Activated CD8-positive, alpha-beta memory T cell treated with anti-CD3 and anti-CD28 coated beads for 4 hours (primary cell): ENCODE results near the gene PCID2.
"Not testable (repeated sequence)": the region's sequence is repeated elsewhere in the genome, so short reads cannot be mapped to it uniquely, and the experiment has no call there.

Experiments used
- DNase-seq, 2 donors: peaks; one replicate each; pipeline ENCODE4 v3.0.0-alpha.2; 2020; ENCODE audit warnings: low read depth in 2 of 2

Gene PCID2

GRCh38 chr13:113166266-113166665 is 42.2 kb downstream of the PCID2 start:
- no peak for DNase-seq

GRCh38 chr13:113164492-113164891 is 44.0 kb downstream of the PCID2 start:
- no peak for DNase-seq

- DNase-seq: no peak
Measured at GRCh38 chr13:113162783-113163685, 45.4 kb downstream of the PCID2 start.

DNA sequence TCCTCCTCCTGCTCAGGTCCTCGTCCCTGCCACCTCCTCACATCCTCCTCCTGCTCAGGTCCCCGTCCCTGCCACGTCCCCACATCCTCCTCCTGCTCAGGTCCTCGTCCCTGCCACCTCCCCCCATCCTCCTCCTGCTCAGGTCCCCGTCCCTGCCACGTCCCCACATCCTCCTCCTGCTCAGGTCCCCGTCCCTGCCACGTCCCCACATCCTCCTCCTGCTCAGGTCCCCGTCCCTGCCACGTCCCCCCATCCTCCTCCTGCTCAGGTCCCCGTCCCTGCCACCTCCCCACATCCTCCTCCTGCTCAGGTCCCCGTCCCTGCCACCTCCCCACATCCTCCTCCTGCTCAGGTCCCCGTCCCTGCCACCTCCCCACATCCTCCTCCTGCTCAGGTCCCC is 46.5 kb downstream of the PCID2 start:
- not testable (repeated sequence) for DNase-seq

- DNase-seq: no peak
Measured at GRCh38 chr13:113161433-113161832, 47.0 kb downstream of the PCID2 start.

- DNase-seq: no peak
Measured at GRCh38 chr13:113160983-113161382, 47.5 kb downstream of the PCID2 start.

GRCh38 chr13:113159701-113160100 is 48.8 kb downstream of the PCID2 start:
- no peak for DNase-seq

DNA sequence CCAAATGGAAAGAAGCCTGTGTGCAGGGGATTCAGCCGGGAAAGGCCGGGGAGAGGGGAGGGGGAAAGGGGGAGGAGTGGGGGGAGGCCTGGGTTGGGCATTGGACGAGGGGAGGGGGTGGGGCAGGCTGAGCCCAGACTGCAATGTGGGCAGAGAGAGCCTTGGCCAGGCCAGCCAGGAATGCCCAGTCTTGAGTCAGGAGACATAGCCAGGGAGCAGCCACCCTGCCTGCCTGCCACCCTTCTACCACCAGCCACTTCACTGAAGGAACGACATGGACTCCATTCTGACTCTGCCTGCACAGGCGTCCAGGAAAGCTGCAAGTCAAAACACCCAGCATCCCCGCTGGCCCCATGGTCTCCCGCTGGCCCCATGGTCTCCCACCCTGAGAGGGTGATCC is 49.5 kb downstream of the PCID2 start:
- no peak for DNase-seq

DNA sequence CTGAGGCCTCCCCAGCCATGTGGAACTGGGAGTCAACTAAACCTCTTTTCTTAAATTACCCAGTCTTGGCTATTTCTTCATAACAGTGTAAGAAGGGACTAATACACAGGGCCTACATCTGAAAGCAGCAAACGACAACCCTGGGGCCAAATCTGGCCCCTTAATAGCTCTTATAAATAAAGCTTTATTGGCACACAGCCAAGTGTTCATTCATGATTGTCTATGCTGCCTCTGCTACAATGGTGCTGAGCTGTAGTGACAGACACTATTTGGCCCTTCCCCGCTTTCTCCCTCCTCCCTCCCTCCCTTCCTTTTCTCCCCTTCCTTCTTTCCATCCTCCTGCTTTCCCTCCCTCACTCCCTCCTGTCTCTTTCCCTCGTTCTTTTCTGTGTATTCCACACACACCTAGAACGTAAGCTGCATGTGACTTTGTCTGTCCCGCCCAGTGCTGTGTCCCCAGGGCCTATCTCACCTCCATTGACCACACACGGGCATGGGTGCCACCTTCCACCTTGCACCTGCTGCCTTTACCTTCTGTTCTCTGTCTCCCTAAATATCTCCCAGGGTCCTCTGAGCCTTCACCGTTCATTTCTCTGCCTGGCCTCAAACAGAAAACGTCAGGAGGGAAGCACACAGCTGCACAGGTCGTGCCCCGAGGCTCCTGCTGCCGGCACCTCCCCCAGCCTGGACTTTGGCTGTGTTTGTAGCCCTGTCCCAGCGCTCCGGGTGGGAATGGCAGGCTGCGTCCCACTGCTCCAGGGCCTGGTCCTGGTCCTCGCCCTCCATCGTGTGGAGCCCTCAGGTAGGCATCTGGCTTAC is 50.3 kb downstream of the PCID2 start, which contains the start of gene PROZ:
Gene PROZ, plus strand, starts transcription at position 720 of the 819 bp plus-strand sequence. Its CDS starts 13 bp downstream, at position 733.
- no peak for DNase-seq

DNA sequence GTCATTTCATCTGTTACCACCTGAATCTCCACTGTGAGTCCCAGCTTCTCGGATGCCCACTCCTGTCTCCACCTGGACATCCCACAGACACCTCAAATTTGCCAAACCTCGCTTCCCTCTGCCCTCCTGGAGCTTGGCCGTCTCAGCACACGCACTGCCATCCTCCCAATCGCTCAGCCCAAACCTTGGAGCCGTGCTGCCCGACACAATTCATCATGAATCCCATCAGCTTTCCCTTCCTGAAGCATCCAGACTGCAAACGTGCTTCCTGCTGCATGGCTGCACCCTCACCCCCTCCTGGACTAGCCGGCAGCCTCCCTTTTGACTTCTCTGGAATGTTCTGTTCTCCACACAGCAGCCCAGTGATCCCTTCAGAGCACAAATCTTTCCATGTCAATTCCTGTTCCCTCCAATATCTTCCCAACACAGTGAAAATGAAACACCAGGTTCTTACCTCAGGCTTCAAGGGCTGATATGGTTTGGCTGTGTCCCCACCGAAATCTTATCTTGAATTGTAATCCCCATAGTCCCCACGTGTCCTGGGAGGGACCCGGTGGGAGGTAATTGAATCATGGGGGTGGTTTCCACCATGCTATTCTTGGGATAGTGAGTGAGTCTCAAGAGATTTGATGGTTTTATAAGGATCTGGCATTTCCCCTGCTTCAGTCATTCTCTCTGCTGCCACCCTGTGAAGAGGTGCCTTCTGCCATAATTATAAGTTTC is 51.1 kb downstream of the PCID2 start:
- DNase-seq: no peak

DNA sequence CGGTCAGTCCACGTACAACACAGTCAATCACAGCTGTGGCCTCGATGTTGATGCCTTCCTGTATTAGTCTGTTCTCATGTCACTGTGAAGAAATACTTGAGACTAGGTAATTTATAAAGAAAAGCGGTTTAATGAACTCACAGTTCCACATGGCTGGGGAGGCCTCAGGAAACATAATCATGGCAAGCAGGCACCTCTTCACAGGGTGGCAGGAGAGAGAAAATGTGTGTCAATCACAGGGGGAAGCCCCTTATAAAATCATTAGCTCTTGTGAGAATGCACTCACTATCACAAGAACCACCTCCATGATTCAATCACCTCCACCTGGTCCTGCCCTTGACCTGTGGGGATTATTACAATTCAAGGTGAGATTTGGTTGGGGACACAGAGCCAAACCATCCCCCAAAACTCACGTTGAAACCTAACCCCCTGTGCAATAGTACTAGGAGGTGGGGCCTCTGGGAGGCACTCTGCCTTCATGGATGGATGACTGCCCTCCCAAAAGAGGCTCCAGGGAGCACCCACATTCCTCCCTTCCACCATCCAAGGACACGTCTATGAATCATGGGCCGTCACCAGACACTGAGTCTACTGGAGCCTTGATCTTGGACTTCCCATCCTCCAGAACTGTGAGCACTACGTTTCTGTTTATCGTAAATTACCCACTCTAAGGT is 52.4 kb downstream of the PCID2 start:
- no peak for DNase-seq

DNA sequence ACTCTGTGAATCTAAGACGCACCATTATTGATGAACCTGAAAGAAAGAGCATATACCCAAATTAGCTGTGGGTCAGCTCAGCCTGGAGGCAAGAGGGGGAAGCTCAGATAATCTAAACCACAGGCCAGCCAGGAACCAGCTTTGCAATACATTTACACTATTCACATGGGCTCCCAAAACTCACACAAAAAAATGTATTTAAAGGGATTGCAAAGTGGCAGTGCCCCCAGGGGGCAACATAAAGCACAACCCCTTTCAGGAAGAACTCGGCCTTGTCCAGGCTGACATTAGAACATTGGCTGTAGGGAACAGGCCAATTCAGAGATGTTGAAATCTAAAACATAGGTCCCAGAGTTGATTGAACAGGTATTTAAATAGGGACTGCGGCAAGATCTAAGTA is 53.3 kb downstream of the PCID2 start:
- no peak for DNase-seq

- peak; percentile 48 to 64 for DNase-seq
Measured at GRCh38 chr13:113153810-113154748, 54.4 kb downstream of the PCID2 start.

DNA sequence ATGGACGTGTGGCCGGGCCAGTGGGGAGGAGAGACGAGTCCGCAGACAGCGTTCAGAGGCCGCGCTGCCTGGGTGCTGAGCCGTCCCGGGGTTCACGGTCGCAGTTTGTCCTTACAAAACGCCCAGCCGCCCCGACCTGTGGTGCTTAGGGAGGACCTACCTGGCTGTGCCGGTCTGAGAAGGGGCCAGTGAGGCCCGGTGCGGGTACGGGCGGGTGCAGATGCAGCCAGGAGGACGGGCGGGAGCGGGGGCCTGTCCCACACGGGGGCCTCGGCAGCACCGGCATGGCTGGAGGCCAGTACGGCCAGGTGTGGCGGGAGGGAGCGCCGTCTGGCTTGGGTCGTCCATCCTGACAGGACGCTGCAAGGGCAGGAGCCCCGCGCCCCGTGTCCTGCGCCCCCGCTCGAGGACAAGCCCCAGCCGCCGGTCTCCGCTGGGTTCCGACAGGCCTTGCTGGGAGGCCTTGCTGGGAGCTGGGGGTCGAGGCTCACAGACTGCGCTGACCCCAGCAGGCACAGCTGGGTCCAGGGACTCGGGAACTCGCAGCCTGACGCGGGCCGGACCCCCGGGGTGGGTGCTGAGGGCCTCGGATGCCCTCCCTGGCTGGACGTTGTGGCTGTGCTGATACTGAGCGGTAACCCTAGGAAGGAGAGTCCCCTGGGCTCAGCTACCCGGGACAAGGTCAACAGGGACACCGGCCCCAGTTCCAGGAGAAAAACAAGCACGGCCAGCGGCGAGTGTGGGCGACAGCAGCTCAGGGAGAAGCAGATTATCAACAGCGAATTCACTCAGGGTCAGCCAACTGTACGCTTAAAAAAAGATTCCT is 55.3 kb downstream of the PCID2 start:
- no peak for DNase-seq

DNA sequence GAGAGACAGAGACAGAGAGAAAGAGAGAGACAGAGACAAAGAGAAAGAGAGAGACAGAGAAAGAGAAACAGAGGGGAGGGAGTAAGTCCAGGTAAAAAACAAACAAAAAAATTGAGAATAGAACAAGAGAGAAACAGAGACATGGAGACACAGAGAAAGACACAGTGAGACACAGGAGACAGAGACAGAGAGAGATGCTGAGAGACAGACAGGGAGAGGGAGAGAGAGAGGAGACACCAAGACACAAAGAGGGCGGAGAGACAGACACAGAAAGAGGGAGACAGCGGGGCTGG is 55.8 kb downstream of the PCID2 start:
- DNase-seq: no peak

GRCh38 chr13:113151745-113152690 is 56.5 kb downstream of the PCID2 start:
- no peak for DNase-seq

GRCh38 chr13:113150550-113151365 is 57.7 kb downstream of the PCID2 start:
- no peak for DNase-seq
